C4-2B (cell line): ENCODE measurements around the gene RAB23.

Experiments
- H3K27ac ChIP-seq: fragments of 450-650 bp; 2 replicates; pipeline ENCODE4 v1.5.1; 2017
- CTCF ChIP-seq: fragments of 450-650 bp; conservative IDR thresholded peaks from 2 replicates; pipeline ENCODE4 v1.5.1; 2017; ENCODE audit warnings: mild to moderate bottlenecking
- ZFX ChIP-seq: fragments of 450-650 bp; IDR thresholded peaks from 2 replicates; pipeline ENCODE4 v1.6.1; 2017

RAB23 gene

GRCh38 chr6:57262488-57262887 is 40.4 kb upstream of the RAB23 start:
- H3K27ac ChIP-seq = no peak overlapping the region
- TF ChIP-seq CTCF (no peak), ZFX (no peak)

- TF ChIP-seq CTCF (no peak), ZFX (no peak)
- H3K27ac ChIP-seq = no peak overlapping the region
Observed at GRCh38 chr6:57261926-57262325, 39.8 kb upstream of the RAB23 start.

GRCh38 chr6:57259064-57259463 is 37.0 kb upstream of the RAB23 start:
- no peak for TF ChIP-seq ZFX
- no peak for TF ChIP-seq CTCF
- no peak overlapping the region for H3K27ac ChIP-seq

- TF ChIP-seq CTCF (no peak), ZFX (no peak)
- H3K27ac ChIP-seq = no peak overlapping the region
Observed at GRCh38 chr6:57257911-57258541, 35.9 kb upstream of the RAB23 start.

GRCh38 chr6:57256541-57256940 is 34.4 kb upstream of the RAB23 start:
- TF ChIP-seq CTCF (no peak), ZFX (no peak)
- H3K27ac ChIP-seq = no peak overlapping the region

- TF ChIP-seq CTCF = no peak
- no peak for TF ChIP-seq ZFX
- H3K27ac ChIP-seq = no peak overlapping the region
Observed at GRCh38 chr6:57255451-57256169, 33.5 kb upstream of the RAB23 start.

GRCh38 chr6:57254055-57254717 is 32.1 kb upstream of the RAB23 start:
- TF ChIP-seq ZFX = no peak
- TF ChIP-seq CTCF = no peak
- H3K27ac ChIP-seq = no peak overlapping the region
